SKM-1 (cell line): ENCODE data around the gene CYP4F22.
"Not testable (repeated sequence)": the region's sequence is repeated elsewhere in the genome, so short reads cannot be mapped to it uniquely, and the experiment has no call there.

Source experiments
- DNase-seq: peaks from one replicate; lab custom pipeline; 2025; ENCODE audit not compliant: unreplicated experiment; lab: John Stamatoyannopoulos, UW

Gene CYP4F22

DNA sequence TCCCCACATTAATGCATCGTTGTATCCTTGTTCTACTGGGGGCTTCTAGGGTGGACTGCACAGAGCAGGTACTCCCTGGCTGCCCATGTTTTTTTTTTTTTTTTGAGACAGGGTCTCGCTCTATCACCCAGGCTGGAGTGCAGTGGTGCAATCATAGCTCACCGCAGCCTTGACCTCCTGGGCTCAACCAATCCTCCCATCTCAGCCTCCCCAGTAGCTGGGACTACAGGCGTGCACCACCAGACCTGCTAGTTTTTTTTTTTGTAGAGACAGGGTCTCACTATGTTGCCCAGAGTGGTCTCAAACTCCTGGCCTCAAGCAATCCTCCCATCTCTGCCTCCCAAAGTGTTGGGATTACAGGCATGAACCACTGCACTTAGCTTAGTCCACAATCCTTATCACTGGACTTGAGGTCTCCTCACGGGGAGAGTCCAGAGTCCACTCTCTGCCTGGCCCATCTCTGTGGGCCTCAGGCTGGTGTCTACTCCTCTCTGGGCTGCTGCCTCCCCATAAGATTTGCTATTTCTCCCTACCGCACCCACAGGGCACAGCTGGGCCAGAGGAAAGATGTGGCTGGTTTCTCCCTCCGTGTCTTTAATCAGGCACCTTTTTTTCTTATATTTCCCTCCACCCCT lies 56.3 kb downstream of the CYP4F22 start:
- DNase-seq: no peak

DNA sequence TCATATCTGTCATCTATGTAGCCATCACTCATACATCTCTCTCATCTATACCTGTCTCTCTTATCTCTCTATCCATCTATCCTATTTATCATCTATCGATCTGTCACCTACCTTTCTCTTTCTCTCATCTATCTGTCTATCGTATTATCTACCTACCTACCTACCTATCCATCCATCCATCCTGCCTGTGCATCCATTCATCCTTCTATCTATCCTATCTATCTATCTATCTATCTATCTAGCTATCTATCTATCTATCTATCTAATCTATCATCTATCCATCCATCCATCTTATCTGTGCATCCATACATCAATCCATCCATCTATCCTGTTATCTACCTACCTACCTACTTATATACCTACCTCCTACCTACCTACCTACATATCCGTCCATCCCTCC lies 62.1 kb downstream of the CYP4F22 start:
- DNase-seq: no peak

DNA sequence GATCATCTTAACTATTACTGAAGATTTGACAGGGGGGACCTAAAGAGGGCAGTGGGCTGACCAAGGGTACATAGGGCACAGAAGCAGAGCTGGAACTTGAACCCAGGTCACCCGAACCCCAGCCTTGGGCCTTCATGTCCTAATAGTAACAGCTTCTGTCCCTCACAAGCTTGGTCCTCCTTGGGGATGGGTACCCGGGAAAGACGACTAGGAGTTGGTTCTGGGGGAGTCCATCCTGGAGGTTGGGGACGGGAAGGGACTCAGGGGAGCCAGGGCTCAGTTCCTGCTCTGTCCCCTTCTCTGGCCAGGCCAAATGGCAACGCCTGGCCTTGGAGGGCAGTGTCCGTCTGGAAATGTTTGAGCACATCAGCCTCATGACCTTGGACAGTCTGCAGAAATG lies 67.1 kb downstream of the CYP4F22 start:
- DNase-seq: no peak

DNA sequence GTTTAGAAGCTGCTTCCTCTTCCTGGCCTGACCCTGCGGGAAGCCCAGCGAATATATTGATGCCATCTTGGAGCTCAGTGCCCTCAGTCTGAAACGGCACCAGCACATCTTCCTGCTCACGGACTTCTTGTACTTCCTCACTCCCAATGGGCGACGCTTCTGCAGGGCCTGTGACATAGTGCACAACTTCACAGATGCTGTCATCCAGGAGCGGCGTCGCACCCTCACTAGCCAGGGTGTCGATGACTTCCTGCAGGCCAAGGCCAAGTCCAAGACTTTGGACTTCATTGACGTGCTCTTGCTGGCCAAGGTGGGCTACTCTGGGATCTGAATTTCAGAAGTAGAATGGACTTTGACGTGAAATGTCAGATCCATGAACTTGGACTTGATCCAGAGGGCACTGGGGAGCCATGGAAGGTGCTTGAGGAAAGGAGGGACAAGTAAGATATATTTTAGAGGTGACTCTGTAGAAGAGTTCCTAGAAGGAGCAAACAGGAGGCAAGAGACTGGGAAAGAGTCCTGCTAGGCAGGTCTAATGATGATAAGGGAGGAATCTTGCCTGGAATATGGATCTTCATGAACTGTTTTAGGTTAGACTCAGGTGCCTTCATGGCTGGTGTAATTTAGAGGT lies 68.3 kb downstream of the CYP4F22 start:
- no peak for DNase-seq

DNA sequence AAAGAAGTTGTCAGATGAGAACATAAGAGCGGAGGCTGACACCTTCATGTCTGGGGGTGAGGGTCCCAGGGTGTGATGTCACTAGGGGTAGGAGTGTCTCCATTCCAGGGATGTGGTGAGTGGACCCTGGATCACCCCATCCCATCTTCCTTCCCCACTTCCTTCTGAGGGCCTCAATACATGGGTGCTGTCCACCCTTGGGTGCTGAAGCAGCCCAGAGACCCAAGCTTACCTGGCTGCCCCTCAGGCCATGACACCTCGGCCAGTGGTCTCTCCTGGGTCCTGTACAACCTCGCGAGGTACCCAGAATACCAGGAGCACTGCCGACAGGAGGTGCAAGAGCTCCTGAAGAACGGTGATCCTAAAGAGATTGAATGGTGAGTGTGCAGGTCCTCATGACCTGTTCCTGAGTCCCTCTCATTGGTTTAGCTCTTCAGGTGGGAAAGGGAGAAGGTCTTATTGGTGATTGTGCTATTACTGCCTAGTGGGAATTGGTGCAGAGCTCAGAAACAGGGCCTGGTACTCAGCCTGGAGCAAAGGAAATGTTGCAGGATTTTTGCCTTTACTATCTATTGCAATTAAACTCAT lies 69.0 kb downstream of the CYP4F22 start:
- no peak for DNase-seq

DNA sequence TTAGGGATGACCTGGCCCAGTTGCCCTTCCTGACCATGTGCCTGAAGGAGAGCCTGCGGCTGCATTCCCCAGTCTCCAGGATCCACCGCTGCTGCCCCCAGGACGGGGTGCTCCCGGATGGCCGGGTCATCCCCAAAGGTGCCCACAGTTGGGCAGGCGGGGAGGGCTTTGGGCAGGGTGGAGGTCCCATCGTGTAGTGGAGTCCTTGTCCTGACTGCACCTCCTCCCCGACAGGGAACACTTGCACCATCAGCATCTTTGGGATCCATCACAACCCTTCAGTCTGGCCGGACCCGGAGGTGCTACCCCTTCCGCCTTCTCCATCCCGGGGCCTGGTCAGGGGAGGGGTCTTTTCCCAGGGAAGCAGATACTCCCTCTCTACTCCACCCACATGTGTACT lies 75.0 kb downstream of the CYP4F22 start:
- DNase-seq: no peak

DNA sequence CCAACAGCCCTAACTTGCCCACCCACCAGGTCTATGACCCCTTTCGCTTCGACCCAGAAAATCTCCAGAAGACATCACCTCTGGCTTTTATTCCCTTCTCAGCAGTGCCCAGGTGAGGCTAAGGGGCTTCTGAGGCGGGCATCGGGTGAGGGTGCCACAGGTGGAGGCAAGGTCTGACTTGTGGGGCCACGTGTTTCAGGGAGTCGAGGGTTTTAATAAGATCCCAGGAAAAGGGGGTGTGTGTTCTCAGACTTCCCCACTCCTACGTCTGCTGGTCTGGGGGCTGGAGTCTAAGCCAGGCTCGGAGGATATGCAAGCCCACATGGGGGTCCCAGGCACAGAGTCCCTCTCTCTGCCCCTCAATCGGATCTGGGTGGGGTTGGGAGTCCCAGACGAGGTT lies 75.8 kb downstream of the CYP4F22 start:
- no peak for DNase-seq

DNA sequence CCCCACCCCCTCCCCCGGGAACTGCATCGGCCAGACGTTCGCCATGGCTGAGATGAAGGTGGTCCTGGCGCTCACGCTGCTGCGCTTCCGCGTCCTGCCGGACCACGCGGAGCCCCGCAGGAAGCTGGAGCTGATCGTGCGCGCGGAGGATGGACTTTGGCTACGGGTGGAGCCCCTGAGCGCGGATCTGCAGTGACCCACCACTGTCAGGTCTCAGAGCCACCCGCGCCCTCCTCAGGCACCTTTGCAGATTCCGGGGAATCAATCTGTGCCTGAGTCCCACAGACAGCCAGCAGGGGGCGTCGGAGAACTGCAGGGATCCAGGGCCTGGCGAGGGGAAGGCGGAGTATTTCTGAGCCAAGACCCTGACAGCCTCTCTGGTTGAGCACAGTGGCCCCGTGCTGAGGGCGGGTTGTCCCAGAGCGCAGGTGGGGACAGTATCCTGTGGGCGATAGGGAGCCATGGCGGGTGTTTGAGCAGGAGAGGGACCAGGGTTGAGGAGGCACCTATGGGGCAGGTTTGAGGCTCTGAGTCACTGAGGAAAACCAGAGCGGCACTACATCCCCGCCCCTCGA lies 76.3 kb downstream of the CYP4F22 start:
- peak; percentile 68 for DNase-seq

DNA sequence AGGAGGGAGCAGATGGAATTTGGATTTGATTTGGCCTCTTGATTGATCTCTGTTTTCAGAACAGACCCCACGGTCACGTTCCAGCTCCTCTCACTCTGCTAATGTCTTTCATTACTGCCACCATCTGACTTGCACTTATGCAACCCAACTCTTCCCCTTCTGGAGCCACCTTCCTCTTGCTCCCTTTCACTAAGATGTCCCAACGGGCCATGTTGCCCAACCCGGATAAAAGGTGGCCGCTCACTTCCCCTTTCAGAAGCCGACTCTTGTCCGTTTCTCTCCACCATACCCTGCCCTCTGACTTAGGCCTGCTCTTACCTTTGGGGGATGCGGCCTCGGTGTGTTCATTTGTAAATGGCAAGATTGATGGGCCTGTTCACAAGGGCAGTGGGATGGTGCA lies 79.3 kb downstream of the CYP4F22 start:
- DNase-seq: peak; percentile 98

DNA sequence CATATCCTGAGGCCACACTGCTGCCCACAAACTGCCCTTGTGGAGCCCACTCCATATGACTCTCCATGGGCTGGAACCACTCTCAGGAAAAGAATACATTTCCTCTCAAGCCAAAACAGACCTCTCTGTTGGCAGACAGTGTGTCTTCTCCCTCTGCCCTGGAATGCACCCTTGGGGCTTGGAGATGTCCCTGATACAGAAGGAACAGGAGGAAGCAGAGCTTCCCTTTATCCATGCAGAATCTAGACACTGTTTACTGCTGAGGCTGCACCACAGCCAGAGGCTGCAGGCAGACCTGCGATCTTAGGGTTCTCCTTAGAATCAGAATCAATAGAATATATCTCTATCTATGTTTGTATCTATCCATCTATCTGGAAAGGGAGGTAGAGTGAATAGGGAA lies 79.9 kb downstream of the CYP4F22 start:
- no peak for DNase-seq

DNA sequence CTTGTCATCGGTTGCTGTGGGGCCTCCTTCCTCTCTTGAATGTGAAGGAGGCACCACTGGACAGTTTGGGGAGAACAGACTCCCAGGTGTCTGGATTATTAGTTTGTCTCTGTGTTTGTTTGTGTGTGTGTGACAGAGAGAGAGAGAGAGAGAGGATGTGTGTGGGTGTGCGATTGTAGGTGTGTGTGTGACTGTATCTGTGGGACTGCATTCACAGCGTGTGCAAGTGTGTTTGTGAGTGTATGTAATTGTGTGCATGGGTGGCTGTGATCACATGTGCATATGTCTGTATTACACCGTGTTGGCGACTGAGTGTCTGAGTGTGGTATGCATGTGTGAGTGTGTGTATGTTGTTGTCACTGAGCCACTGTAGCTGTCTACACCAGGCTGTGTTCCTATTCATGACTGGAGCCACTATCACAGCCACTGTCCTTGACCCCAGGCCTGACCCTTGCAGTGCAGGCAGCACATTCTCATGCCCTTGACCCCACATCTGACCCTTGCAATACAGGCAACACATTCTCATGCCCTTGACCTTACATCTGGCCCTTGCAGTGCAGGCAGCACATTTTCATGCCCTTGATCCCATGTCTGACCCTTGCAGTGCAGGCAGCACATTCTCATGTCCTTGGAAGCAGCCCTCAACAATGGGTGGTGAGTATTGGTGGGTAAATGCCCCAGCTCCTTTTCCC lies 81.6 kb downstream of the CYP4F22 start:
- no peak for DNase-seq

DNA sequence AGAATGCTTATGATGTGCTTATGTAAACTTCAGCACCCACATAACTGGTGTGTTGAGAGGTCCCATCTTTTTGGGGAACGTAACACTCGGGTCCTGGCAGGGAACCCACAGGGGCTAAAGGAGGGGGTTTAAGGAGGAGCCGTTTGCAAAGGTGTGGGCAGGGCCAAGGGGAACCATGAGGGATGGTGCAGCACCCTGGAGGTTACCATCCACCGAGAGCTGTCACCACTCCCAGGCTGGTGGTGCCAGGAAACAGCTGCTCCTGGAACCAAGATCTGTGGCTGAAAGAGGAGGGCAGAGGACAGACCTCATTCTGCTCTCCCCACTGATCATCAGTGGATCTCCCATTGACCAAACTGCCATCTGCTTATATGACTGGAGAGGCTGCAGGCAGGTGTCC lies 83.5 kb downstream of the CYP4F22 start:
- DNase-seq: no peak

DNA sequence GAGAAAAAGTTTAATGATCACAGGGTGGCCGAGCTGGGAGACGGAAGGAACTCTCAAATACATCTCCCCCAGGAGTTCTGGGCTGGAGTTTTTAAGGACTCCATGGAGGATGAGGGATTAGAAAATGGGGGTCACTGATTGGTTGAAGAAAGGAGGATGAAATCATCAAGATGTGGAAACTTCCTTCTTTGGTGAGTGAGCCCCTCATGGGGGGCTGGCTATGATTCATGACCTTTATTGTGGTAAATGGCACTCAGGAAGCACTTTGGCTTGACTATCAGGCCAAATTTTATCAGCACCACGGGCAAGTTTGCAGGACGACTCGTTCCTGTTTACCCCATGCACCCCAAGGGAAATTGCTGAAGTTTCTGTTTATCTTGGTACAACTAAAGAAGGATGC lies 84.2 kb downstream of the CYP4F22 start:
- DNase-seq: not testable (repeated sequence)

DNA sequence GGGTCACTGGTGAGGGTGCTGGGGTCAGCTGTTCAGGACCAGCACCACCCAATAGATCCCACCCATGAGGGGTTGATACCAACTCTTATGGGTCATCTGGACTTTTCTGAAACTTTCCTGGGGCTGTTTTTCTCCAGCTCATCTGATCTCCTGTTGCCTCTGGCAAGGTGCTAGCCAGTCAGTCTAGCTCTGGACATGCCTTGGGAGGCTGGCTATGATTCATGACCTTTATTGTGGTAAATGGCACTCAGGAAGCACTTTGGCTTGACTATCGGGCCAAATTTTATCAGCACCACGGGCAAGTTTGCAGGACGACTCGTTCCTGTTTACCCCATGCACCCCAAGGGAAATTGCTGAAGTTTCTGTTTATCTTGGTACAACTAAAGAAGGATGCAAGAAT lies 85.4 kb downstream of the CYP4F22 start:
- DNase-seq: not testable (repeated sequence)

DNA sequence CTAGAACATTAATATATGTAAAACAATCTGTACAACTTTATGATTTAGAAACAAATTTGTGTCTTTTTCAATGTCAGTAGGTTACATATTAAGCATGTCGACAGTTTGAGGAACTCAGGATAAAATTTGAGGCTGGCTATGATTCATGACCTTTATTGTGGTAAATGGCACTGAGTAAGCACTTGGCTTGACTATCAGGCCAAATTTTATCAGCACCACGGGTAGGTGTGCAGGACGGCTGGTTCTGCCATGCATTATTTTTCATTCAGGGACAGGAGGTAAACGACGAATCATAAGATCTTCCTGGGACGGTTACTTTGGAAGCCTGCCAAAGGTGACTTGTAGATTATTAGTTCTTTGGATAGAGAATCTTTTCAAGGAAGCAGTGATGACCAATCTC lies 86.7 kb downstream of the CYP4F22 start:
- DNase-seq: no peak
